ENCODE measurements around the gene CDC42EP5.

DNA sequence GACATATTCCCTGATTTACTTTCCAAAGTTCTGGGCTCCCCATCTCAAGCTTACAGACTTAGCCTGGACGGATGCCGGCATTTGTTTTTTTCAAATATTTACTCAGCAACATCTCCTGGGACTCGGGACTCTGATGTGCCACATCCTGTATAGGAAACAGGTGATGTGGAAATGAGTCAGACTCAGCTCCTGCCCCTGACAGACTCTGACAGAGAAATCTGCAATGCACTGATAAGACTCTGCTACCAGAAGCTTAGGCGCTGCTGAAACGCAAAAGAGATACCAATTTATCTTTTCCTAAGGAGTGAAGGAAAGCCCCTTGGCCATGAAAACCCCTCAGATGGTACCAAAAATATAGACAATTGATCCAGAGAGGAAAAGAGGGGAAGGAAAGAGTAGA lies 45.7 kb upstream of the CDC42EP5 start:
- TF ChIP-seq, protein P1, sequence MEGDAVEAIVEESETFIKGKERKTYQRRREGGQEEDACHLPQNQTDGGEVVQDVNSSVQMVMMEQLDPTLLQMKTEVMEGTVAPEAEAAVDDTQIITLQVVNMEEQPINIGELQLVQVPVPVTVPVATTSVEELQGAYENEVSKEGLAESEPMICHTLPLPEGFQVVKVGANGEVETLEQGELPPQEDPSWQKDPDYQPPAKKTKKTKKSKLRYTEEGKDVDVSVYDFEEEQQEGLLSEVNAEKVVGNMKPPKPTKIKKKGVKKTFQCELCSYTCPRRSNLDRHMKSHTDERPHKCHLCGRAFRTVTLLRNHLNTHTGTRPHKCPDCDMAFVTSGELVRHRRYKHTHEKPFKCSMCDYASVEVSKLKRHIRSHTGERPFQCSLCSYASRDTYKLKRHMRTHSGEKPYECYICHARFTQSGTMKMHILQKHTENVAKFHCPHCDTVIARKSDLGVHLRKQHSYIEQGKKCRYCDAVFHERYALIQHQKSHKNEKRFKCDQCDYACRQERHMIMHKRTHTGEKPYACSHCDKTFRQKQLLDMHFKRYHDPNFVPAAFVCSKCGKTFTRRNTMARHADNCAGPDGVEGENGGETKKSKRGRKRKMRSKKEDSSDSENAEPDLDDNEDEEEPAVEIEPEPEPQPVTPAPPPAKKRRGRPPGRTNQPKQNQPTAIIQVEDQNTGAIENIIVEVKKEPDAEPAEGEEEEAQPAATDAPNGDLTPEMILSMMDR (IDR thresholded peaks at IDR 0.05; ENCODE audit: low read depth, low read length, poor library complexity, severe bottlenecking), result no peak
- no peak for TF ChIP-seq EZH2phosphoT487 (IDR thresholded peaks at IDR 0.05; ENCODE audit: borderline replicate concordance, low read length)
